ENCODE data around the gene LDHD. TPM values are rescaled to one million over a fixed set of nuclear protein-coding genes. Genes with fewer than 3 reads are reported as not detected.

LDHD gene
- total and polyA plus RNA-seq, 9 donors: 1.6 to 3.8 (median 2.3) TPM

- H3K4me3 ChIP-seq (ENCODE audit: low read length): no peak overlapping the region
- no peaks in the 10 kb centered on the region for H3K27me3 ChIP-seq (ENCODE audit: control insufficient read depth, insufficient read depth, low read length)
- H3K36me3 ChIP-seq (ENCODE audit: control insufficient read depth, insufficient read depth, low read length): no peaks in the 10 kb centered on the region
- no peaks in the 10 kb centered on the region for H3K9me3 ChIP-seq (replicated peaks; ENCODE audit: control insufficient read depth, low read depth, low read length)
- no peak overlapping the region for H3K27ac ChIP-seq (ENCODE audit: low read length)
- H3K4me1 ChIP-seq (ENCODE audit: control insufficient read depth, insufficient read depth, low read length): peaks cover 44% of the 10 kb centered on the region
- no peak for DNase-seq
- WGBS (ENCODE audit: insufficient coverage): 92% methylated on average over 36 of the region's 45 CpGs
Measured at GRCh38 chr16:75114946-75115825, 1.4 kb downstream of the LDHD start.

GRCh38 chr16:75114179-75114945 lies 2.2 kb downstream of the LDHD start:
- H3K36me3 ChIP-seq (ENCODE audit: control insufficient read depth, insufficient read depth, low read length): no peaks in the 10 kb centered on the region
- no peak overlapping the region for H3K27ac ChIP-seq (ENCODE audit: low read length)
- 87% methylated on average over 43 of the region's 44 CpGs for WGBS (ENCODE audit: insufficient coverage)
- H3K4me3 ChIP-seq (ENCODE audit: low read length): no peak overlapping the region
- H3K27me3 ChIP-seq (ENCODE audit: control insufficient read depth, insufficient read depth, low read length): no peaks in the 10 kb centered on the region
- H3K4me1 ChIP-seq (ENCODE audit: control insufficient read depth, insufficient read depth, low read length): peaks cover 52% of the 10 kb centered on the region
- no peak for DNase-seq
- H3K9me3 ChIP-seq (replicated peaks; ENCODE audit: control insufficient read depth, low read depth, low read length): no peaks in the 10 kb centered on the region

- no peak overlapping the region for H3K4me3 ChIP-seq (ENCODE audit: low read length)
- H3K27ac ChIP-seq (ENCODE audit: low read length): no peak overlapping the region
- H3K9me3 ChIP-seq (replicated peaks; ENCODE audit: control insufficient read depth, low read depth, low read length): no peaks in the 10 kb centered on the region
- DNase-seq: no peak
- peaks cover 59% of the 10 kb centered on the region for H3K4me1 ChIP-seq (ENCODE audit: control insufficient read depth, insufficient read depth, low read length)
- H3K27me3 ChIP-seq (ENCODE audit: control insufficient read depth, insufficient read depth, low read length): no peaks in the 10 kb centered on the region
- 72% methylated on average over 19 of the region's 20 CpGs for WGBS (ENCODE audit: insufficient coverage)
- no peaks in the 10 kb centered on the region for H3K36me3 ChIP-seq (ENCODE audit: control insufficient read depth, insufficient read depth, low read length)
Measured at GRCh38 chr16:75113541-75114121, 2.9 kb downstream of the LDHD start.

- Histone ChIP-seq H3K27ac (ENCODE audit: low read length) (peak overlapping the region; percentile 29), H3K36me3 (ENCODE audit: control insufficient read depth, insufficient read depth, low read length) (no peaks in the 10 kb centered on the region), H3K9me3 (replicated peaks; ENCODE audit: control insufficient read depth, low read depth, low read length) (no peaks in the 10 kb centered on the region), H3K4me3 (ENCODE audit: low read length) (no peak overlapping the region), H3K4me1 (ENCODE audit: control insufficient read depth, insufficient read depth, low read length) (peaks cover 63% of the 10 kb centered on the region), H3K27me3 (ENCODE audit: control insufficient read depth, insufficient read depth, low read length) (no peaks in the 10 kb centered on the region)
- WGBS (ENCODE audit: insufficient coverage): 57% methylated on average over 14 of the region's 14 CpGs
- DNase-seq: peak; percentile 49
Measured at GRCh38 chr16:75112734-75113491, 3.7 kb downstream of the LDHD start.

- no peak overlapping the region for H3K4me3 ChIP-seq (ENCODE audit: low read length)
- no peaks in the 10 kb centered on the region for H3K36me3 ChIP-seq (ENCODE audit: control insufficient read depth, insufficient read depth, low read length)
- no peaks in the 10 kb centered on the region for H3K27me3 ChIP-seq (ENCODE audit: control insufficient read depth, insufficient read depth, low read length)
- WGBS (ENCODE audit: insufficient coverage): 40% methylated on average over 26 of the region's 26 CpGs
- peaks cover 70% of the 10 kb centered on the region for H3K4me1 ChIP-seq (ENCODE audit: control insufficient read depth, insufficient read depth, low read length)
- peak overlapping the region; percentile 98 for H3K27ac ChIP-seq (ENCODE audit: low read length)
- peak; percentile 55 for DNase-seq
- no peaks in the 10 kb centered on the region for H3K9me3 ChIP-seq (replicated peaks; ENCODE audit: control insufficient read depth, low read depth, low read length)
Measured at GRCh38 chr16:75111961-75112733, 4.4 kb downstream of the LDHD start.

GRCh38 chr16:75111514-75111940 lies 5.1 kb downstream of the LDHD start:
- peaks cover 2% of the 10 kb centered on the region for H3K36me3 ChIP-seq (ENCODE audit: control insufficient read depth, insufficient read depth, low read length)
- H3K4me1 ChIP-seq (ENCODE audit: control insufficient read depth, insufficient read depth, low read length): peaks cover 73% of the 10 kb centered on the region
- no peak overlapping the region for H3K4me3 ChIP-seq (ENCODE audit: low read length)
- no peaks in the 10 kb centered on the region for H3K9me3 ChIP-seq (replicated peaks; ENCODE audit: control insufficient read depth, low read depth, low read length)
- 32% methylated on average over 4 of the region's 7 CpGs for WGBS (ENCODE audit: insufficient coverage)
- DNase-seq: no peak
- no peaks in the 10 kb centered on the region for H3K27me3 ChIP-seq (ENCODE audit: control insufficient read depth, insufficient read depth, low read length)
- H3K27ac ChIP-seq (ENCODE audit: low read length): peak overlapping the region; percentile 98

- H3K9me3 ChIP-seq (replicated peaks; ENCODE audit: control insufficient read depth, low read depth, low read length): no peaks in the 10 kb centered on the region
- DNase-seq: peak; percentile 96
- peak overlapping the region; percentile 20 for H3K4me3 ChIP-seq (ENCODE audit: low read length)
- peak overlapping the region; percentile 98 for H3K27ac ChIP-seq (ENCODE audit: low read length)
- H3K36me3 ChIP-seq (ENCODE audit: control insufficient read depth, insufficient read depth, low read length): peaks cover 8% of the 10 kb centered on the region
- H3K4me1 ChIP-seq (ENCODE audit: control insufficient read depth, insufficient read depth, low read length): peaks cover 76% of the 10 kb centered on the region
- H3K27me3 ChIP-seq (ENCODE audit: control insufficient read depth, insufficient read depth, low read length): no peaks in the 10 kb centered on the region
- 5% methylated on average over 28 of the region's 28 CpGs for WGBS (ENCODE audit: insufficient coverage)
Measured at GRCh38 chr16:75110637-75111513, 5.7 kb downstream of the LDHD start.

- no peaks in the 10 kb centered on the region for H3K9me3 ChIP-seq (replicated peaks; ENCODE audit: control insufficient read depth, low read depth, low read length)
- H3K4me1 ChIP-seq (ENCODE audit: control insufficient read depth, insufficient read depth, low read length): peaks cover 83% of the 10 kb centered on the region
- peak; percentile 86 for DNase-seq
- H3K27ac ChIP-seq (ENCODE audit: low read length): peak overlapping the region; percentile 98
- WGBS (ENCODE audit: insufficient coverage): 96% methylated on average over 4 of the region's 10 CpGs
- no peak overlapping the region for H3K4me3 ChIP-seq (ENCODE audit: low read length)
- peaks cover 11% of the 10 kb centered on the region for H3K36me3 ChIP-seq (ENCODE audit: control insufficient read depth, insufficient read depth, low read length)
- no peaks in the 10 kb centered on the region for H3K27me3 ChIP-seq (ENCODE audit: control insufficient read depth, insufficient read depth, low read length)
Measured at GRCh38 chr16:75109732-75110243, 6.8 kb downstream of the LDHD start.
